ENCODE data around the gene SLC6A14.

Gene SLC6A14

GRCh38 chrX:116493271-116493670 is 56.9 kb downstream of the SLC6A14 start:
- Mint-ChIP-seq H3K4me1 (no peaks in the 10 kb centered on the region), H3K27ac (ENCODE audit: low read depth) (no peak overlapping the region), H3K27me3 (no peaks in the 10 kb centered on the region), H3K36me3 (ENCODE audit: insufficient read depth) (no peaks in the 10 kb centered on the region), H3K9me3 (no peaks in the 10 kb centered on the region), H3K4me3 (no peak overlapping the region)
- DNase-seq (ENCODE audit: low spot score in 2 of 2) (no peak), ATAC-seq (replicated peaks; ENCODE audit: extremely low read depth, poor library complexity, severe bottlenecking) (no peak)

GRCh38 chrX:116499780-116500179 is 63.4 kb downstream of the SLC6A14 start:
- no peak overlapping the region for H3K27ac Mint-ChIP-seq (ENCODE audit: low read depth)
- no peak for ATAC-seq (replicated peaks; ENCODE audit: extremely low read depth, poor library complexity, severe bottlenecking)
- no peak for DNase-seq (ENCODE audit: low spot score in 2 of 2)
- no peak overlapping the region for H3K4me3 Mint-ChIP-seq
- no peaks in the 10 kb centered on the region for H3K27me3 Mint-ChIP-seq
- H3K9me3 Mint-ChIP-seq, result peaks cover 5% of the 10 kb centered on the region
- no peaks in the 10 kb centered on the region for H3K36me3 Mint-ChIP-seq (ENCODE audit: insufficient read depth)
- no peaks in the 10 kb centered on the region for H3K4me1 Mint-ChIP-seq

Measured in central memory CD8-positive, alpha-beta T cell (primary cell).